HG03571 (cell line): ENCODE measurements around the gene AURKAIP1.

Experiments
- ATAC-seq: cut with Tn5 transposase; IDR thresholded peaks from one replicate; pipeline ENCODE4 v1.9.1; 2021; ENCODE audit not compliant: unreplicated experiment

AURKAIP1 gene

DNA sequence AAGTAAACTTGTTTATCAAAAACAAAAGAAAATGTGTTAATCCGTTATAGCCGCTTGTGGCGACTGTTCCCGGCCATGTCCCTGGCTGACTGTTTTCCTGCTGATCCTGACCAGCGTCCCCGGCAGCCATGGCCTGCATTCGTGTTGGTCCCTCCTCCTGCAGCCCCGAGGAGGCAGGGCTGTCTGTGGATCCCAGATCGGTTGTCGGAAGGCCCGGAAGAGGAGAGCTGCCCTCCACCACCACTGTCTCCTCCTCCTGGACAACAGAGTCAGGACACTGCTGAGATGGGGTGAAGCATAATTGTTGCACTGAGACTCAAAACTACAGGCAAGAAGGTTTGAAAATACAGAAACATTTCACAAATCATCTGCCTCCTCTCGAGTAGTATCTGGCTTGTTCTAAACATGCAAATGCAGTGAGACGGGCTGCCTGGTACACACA lies 13.0 kb downstream of the AURKAIP1 start:
- no peak for ATAC-seq

DNA sequence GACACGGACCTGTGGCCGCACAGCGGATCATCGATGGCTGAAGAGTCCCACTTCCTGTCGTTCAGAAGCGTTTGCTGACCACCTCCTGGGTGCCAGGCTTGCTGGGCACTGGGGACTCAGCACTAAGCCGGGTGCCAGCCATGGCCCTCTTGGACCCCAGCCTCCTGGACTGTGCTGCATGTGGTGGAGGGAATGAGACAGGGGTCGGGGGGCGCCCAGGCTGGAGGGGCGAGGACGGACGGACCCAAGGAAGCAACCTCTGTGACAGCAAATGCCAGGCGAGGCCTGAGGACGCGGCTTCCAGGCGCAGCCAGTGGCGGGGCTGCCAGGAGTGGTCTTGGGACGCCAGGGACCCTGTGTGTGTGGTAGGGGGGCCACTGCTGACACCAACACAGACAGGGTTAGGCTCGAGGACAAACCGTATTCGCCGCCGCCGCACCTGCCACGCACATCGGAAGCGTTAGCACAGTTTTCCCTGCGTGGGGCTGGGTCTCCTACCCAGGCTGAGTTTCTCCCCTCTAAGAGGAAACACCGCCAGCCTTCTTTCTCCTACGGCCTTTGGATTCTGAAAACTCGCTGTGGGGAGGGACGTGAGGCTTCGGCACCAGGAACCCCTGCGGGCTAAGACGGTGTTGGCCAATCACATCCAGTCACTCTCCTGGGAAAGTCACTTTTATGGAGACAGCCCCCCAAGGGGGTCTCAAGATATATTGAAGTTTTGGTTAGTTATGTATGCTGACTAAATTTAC lies 13.6 kb downstream of the AURKAIP1 start:
- ATAC-seq = no peak

DNA sequence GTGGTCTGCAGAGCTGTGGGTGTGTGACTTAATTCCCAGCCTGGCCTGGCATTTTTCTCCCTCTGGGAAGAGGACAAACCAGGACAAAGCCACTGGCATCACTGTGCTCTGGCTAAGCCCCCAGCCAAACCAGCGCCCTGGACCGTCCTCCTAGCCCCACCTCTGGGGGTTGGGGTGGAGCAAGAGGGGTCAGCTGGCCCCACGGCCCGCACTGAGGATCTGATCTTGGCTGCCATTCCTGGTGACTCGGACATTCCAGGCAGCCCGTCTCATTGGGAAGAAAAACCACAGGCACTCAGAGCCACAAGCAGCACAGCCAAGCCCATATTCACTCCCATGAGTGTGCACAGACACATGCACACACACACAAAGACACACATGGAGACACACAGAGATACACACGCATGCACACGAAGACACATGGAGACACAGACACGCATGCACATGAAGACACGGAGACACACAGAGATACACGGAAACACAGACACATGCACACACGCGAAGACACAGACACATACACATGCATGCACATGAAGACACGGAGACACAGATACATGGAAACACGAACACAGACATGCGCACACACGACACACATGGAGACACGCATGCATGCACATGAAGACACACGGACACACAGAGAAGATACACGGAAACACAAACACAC lies 14.4 kb downstream of the AURKAIP1 start:
- ATAC-seq = no peak

DNA sequence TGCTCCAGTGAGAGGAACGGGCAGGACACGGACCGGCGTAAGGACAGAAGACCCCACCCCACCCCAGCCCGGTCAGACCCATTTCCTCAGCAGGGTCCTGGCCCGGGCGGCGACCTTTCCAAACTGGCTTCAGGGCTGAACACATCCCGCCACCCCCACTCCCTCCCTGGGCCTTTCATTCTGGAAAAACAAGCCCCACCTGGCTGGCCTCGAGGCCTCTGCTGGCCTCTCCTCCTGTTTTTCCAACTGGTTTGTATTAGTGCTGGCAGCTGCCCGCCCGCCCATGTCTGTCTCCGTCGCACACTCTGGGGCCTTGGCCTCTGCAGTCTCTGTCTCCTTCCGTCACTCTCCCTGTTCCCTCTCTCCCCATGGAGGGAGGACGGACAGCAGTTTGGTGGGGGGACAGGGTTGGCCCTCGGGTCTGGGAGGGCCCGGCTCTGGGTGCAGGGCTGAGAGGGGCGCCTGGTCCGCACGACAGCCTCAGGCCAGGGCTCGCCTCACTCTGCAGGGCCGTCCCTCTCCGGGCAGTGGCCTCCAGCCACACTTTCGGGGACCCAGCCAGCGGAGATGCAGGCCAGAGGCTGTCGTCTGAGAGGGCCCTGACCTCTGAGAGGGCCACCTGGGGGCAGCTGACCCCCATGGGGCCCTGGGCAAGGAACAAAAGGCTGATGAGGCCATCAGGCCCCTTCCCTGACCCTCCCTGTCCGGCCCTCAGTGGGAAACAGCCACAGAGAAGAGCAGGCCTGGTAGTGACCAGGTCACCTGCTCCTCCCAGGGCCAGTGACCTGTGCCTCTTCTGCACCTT lies 15.1 kb downstream of the AURKAIP1 start:
- ATAC-seq = no peak

DNA sequence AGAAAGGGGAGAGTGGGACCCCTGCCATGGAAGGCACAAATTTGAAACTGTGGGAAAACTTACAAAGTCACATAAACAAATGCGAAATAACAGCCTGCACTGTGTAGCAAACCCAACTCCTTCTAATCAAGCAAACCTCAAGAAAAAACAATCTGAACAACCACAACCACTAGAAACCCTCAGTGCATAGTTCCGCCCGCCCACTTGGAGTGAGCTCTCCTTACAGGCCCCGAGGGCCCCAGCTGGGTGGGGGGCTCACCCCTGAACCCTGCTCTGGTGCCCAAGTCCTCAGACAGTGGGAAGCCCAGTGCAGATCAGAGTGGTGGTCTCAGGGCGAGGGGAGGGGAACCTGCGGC lies 15.7 kb downstream of the AURKAIP1 start:
- ATAC-seq = no peak

DNA sequence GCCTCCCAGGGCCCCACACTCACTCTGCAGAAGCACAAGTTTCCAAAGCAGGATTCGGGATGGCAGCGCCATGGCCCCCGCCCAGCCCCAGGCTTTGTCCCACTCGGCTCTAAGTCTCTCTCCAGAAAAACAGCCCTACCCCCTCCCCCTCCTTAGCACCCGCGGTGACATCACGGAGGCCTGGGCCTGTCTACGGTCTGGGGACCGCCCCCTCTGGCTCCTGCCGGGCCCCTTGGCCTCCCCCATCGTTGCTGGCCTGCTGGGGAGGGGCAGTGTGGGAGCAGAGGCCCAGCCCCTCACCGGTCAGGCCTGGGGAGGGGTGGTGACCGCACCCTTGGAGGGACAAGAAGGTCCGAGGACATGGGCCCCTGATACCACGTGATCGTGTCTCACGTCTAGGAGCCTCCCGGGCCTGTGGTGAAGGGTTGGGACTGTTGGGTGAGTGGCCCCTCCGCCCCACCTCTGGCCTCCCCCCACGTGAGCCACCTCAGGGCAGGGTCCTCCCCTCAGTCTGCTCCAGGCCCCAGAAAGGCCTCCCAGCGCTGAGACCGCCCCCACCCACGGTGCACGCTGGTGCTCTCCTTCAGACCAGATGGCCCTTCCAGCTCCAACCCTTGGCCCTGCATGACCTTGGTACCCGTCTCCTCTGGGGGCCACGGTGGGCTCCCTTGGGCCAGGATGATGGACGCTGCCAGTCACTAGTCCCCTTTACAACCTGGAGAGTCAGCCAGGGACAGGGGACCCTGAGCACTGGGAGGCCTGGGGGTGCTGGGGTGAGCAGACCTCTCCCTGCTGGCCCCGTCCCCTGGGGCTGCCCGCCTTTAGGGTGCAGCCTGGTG lies 16.4 kb downstream of the AURKAIP1 start, which contains the start of gene MXRA8:
Gene MXRA8 (minus strand): TSS at position 123 of the 839 bp plus-strand sequence. CDS start 51 bp downstream, at position 72.
- no peak for ATAC-seq

DNA sequence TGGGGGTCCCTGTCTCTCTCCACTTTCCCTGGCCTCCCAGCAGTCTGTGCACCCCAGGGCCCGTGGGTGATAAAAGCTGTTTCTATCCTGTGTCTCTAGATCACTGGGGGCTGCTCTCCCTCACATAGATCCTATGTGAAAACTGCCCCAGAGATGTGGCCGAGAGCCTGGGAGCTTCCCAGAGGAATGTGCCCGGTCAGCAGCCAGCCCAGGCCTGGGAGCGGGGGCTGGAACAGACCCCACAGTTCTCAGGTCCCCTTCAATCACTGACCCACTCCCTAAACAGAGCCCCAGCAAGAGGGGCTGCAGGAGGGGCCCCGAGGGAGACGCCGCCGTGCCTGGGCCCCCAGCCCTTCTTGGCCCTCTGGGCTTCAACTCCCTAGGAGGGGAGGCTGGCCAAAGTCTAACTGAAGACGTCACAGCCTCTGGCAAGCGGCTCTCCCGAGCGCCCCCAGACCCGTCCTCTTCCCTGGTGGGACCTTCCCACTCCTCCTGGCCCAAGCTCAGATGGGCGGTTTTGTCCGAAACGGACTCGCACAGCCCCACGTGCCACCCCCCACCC lies 17.1 kb downstream of the AURKAIP1 start:
- no peak for ATAC-seq

DNA sequence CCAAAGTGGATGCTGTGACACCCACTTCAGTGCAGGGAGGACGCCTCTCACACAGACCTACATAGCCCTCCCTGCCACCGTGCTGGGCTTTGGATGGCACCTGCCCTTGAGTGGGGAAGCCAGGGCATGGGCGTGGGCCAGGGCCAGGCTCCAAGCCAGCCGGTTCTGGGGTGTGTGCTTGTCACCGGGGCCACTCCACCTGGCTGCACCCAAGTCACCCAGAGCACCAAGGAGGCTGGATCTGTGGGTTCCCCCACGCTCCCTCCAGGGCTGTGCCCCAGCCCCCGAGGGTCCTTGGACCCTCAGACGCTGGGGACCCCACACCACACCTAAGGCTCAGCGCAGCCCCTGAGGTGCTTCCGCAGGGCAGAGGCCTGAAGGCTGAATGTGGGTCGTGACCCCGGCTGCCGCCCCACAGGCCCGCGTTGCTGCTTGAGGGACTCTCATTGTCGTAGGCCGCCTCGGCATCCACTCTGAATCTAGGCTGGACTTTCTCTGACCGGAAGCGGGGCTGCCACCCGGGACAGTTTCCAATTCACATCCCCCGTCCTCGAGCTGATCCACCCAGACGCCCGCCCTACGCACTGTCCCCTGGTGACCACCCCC lies 18.1 kb downstream of the AURKAIP1 start:
- ATAC-seq = no peak

DNA sequence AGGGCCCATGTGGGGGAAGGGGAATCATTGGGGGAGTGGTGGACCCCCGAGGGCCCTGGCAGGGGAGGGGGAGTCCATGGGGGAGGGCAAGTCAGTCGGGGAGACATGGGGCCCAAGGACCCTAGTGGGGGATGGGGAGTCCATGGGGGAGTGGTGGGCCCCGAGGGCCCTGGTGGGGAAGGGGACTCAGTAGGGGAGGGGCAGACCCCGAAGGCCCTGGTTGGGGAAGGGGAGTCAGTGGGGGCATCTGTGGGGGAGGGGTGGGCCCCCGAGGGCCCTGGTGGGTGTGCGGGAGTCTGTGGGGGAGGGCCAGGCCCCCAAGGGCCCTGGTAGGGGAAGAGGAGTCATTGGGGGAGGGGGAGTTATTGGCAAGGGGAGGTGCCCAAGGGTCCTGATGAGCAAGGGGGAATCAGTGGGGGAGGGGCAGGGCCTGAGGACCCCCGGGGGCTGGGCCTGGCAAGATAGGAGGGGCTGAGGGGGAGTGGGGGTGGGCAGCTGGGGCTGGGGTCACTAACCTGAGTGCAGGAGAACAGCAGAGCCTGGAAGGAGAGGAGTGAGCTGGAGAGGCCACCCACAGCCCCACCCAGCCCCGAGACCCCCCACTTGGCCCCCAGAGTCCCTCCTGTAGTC lies 18.7 kb downstream of the AURKAIP1 start:
- ATAC-seq = no peak

DNA sequence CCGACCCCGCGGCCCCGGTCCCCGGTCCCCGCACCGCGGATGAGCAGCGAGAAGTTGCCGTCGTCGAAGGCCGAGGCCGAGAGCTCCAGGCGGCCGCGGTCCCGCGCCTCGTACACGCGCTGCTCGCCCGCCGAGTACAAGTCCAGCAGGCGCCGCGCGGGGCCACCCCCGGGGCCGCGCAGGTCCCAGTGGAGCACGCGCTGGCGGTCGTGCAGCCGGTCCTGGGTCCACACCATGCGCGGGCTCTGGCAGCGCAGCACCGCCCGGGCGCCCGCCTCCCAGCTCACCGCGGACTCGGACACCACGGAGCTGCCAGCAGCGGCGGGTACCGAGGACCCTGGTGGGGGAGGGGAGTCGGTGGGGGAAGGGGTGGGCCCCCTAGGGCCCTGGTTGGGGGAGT lies 19.6 kb downstream of the AURKAIP1 start:
- no peak for ATAC-seq

DNA sequence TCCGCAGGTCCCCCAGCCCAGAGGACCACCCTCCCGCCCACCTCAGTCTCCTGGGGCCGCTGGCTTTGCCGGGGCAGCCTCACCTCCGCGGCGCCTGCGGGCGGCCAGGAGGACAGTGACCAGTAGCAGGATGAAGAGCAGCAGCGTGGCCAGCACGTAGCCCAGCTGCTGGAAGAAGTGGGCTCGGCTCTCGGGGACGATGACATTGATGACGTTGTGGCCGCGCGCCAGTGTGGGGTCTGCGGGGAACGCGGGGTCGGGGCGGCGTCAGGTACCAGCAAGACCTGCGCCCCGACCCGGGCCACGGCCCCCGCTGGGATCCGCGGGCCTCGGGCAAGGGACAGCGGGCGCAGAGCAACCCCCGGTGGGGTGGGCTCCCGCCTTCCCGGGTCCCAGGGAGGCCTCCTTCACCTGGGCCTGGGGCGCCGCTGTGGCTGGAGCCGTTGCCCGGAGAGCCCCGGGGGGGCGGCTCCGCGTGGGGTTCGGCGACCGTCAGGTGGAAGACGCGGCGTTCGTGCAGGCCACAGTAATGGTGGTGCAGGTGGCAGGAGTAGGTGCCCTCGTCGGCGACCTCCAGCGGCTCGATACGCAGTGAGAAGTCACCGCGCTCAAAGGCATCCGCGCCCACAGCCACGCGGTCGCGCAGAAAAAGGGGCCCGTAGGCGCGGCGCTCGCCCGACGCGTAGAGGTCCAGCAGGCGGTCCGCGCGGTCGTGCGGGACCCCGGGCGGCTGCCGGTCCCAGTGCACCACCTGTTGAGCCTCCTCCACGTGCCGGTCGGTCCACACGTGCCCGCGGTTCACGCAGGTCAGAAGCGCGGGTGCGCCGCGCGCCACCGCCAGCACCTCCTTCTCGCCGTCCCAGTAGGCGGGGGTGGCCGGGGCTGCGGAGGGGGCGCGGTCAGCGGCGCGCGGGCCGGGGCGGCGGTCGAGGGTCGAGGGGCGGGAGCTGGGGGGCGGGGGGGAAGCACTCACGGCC lies 20.4 kb downstream of the AURKAIP1 start:
- ATAC-seq = no peak

DNA sequence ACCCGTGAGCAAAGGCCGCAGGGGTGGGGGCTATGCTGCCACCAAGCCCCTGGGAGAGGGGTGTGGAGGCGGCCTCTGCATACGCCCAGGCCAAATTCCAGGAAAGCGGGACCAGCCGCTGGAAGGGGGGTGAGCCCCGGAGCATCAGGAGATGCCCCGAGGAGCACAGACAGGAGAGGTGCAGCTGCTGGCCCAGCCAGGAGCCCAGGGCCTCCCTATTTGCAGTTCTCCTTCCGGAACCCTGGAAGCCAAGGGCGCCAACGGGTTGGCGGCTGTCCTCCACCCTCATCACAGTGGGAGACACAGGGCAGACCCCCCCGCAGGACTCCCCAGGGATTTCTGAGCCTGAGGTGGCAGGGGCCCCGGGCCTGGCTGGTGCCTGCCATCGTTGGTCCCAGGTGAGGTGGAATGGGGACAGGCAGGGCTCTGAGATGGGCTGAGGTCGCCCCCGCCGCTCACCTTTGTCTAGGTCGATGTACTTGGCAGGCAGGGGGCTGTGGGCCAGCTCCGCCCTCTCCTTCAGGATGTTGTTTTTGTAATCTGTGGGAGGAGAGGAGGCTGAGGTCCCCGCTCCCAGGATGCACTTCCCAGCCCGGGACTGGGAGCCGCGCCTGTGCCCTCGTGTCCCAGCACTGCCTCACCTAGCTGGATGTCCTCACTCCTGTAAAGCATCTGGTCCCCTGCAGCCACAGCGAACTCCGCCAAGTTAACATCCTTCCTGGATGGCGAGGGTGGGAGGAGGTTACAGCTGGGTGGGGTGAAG lies 21.4 kb downstream of the AURKAIP1 start:
- ATAC-seq = no peak

DNA sequence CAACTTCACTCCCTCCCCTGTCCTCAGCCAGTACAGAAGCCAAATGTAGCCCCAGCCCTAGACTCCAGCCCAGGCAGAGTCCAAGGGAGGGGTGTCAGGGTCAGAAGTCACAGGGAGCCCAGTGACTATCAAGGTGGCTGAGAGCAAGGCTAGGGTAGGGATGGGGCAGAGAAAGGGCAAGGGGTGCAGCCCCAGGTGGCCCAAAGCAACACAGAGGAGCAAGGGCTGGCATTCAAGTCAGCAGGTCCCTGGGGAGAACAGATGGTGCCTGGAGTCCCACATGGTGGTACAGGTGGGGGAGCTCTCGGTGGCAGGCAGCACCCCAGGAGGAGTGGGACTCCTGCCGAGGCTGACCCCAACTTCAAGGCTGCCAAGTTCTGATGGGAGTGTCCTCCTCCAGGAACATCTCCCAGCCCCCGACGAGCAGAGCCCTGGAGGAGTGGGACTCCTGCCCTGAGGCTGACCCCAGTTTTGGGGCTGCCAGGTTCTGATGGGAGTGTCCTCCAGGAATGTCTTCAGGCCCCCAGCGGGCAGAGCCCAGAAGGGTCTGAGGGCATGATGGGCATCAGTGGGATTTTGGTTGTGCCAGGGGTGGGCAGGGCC lies 22.1 kb downstream of the AURKAIP1 start:
- ATAC-seq = no peak

DNA sequence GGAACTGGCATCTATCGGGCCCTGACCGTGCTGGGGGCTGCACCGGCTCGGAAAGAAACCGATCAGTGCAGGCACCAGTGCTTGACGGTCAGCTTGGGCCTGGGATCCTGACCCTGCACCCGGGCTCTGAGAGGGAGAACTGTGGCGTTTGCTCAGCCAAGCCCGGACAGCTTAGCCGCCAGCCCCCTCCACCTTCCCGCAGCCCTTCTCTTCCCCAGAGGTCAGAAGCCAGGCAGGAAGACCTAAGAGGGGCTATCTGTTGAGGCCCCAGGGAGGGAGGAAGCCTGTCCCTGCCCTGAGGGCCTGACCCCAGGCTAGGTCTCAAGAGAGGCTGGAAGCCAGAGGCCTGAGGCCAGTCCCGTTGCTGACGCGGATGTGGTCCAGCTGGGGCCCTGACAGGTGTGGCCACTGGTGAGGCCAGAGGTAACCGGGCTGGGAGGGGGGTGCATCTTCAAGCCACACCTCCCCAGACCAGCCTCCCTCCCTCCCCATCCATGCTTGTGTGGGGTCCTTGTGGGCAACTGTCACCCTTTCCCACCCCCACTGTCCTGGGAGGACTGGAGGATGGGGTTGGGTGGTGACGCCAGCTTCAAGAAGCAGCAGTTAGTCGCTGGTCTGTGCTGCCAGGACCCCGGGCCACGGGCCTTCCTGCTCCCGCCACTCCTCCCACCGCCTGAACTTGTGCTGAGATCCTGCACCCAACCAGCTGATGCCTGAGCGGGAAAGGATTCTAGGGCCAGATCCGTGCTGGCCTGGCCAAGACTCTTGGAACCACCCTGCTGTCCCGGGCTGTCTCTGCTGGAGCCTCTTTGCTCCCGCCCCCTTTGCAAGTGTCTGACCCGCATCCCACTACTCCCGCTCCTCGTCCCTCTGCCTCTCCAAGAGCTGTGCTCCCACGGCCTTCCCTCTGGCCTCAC lies 23.2 kb downstream of the AURKAIP1 start:
- ATAC-seq = no peak

DNA sequence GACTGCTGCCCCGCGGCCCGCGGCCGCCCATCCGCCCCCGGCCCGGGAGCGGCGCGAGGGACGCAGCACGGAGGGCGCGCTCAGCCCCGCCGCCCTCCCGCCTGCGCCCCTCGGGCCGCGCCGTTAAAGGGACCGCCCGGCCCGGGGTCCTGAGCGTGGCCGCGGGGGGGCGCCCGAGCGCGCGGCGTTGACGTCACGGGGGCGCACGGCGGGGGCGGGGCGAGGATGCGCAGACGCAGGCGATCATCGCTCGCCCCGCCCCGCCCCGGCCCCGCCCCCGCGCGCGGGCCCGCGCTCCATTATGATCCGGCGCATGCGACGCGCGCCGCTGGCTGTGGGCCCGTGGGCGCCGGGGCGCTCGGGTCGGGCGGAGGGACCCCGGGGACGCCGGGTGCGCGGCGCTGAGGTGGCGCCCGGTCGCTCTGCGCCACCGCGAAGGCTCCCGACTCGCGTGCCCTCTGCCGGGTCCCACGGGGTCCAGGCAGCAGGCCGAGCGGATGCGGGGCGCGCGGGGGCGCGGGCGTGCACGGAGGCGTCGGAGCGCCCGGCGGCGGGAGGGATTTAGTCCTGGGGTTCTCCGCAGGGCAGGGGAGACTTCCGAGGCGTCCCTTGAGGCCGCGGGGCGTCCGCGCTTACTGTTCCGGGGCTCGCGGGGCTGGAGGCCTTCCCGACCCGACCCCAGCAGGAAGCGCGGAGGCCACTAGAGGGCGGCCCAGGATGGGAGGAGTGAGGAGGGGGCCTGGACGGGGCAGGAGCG lies 25.6 kb downstream of the AURKAIP1 start, which contains the start of gene DVL1:
Gene DVL1 (minus strand): TSS at position 163 of the 757 bp plus-strand sequence. CDS start 353 bp downstream, outside the sequence.
- ATAC-seq = peak; percentile 61
